Transverse colon (tissue), 4 donors: ENCODE results near the gene SEPTIN8.
A peak's percentile ranks its signal among the peaks of the same experiment; 100 is the strongest.

Experiments used
- POLR2A ChIP-seq: fragments of 450-650 bp; IDR thresholded peaks from one replicate; pipeline ENCODE4 v1.6.1; 2016; ENCODE audit warnings: antibody characterized with exemption, mild to moderate bottlenecking, moderate library complexity
- POLR2AphosphoS5 ChIP-seq, 3 donors: sonication (generic); formaldehyde crosslinking; IDR thresholded peaks; one replicate each; pipeline ENCODE4 v1.6.1; 2016; ENCODE audit warnings: antibody characterized with exemption in 3 of 3
- TF ChIP-seq, protein P1 (sequence below), 5 experiments: fragments of 200-600 bp in 3 of 5; fragments of 450-650 bp in 2 of 5; sonication (generic) in 3 of 5; IDR thresholded peaks; 1 replicate in 2 of 5; 2 replicates in 3 of 5; pipeline ENCODE4 v1.5.1; 2016 to 2017; ENCODE audit warnings: antibody characterized with exemption in 5 of 5, inconsistent platforms in 3 of 5, mild to moderate bottlenecking in 2 of 5, moderate library complexity in 1 of 5

DNA sequence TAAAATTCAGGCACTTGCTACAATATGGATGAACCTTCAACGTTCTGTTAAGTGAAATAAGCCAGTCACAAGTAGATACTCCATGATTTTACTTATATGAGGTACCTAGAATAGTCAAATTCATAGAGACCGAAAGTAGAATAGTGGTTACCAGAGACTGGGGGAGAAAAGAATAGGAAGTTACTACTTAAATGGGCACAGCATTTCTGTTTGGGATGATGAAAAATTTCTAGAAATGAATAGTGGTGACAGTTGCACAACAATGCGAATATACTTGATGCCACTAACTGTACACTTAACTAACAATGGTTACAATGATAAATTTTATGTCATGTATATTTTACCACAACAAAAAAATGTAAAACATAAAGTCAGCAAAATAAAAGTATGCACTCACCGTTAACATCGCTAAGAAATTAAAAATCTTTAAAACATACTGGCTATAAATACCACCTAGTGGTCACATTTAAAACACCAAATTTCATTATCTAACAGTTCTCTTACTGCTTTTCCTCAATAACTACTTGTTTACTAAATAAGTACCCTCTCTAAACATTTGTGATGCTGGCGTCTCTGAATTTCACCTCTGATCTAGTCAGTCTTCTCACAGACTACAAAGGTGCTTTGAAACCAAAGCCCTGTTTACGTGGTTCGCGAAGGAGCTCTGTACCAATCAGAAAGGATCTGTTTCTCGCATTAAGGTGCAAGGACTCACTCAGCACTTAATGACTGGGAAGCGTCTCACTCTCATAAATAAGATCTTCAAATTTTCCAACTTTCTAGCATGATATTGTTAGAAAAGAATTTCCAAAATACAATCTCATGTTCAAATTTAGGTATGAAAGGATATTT lies 62.4 kb downstream of the SEPTIN8 start:
- TF ChIP-seq POLR2AphosphoS5 (IDR thresholded peaks at IDR 0.05), result no peak
- TF ChIP-seq, protein P1, sequence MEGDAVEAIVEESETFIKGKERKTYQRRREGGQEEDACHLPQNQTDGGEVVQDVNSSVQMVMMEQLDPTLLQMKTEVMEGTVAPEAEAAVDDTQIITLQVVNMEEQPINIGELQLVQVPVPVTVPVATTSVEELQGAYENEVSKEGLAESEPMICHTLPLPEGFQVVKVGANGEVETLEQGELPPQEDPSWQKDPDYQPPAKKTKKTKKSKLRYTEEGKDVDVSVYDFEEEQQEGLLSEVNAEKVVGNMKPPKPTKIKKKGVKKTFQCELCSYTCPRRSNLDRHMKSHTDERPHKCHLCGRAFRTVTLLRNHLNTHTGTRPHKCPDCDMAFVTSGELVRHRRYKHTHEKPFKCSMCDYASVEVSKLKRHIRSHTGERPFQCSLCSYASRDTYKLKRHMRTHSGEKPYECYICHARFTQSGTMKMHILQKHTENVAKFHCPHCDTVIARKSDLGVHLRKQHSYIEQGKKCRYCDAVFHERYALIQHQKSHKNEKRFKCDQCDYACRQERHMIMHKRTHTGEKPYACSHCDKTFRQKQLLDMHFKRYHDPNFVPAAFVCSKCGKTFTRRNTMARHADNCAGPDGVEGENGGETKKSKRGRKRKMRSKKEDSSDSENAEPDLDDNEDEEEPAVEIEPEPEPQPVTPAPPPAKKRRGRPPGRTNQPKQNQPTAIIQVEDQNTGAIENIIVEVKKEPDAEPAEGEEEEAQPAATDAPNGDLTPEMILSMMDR (IDR thresholded peaks at IDR 0.05), result peak; percentile 27 to 51 (median 40)
- TF ChIP-seq POLR2A, result no peak
